ENCODE data around the gene AKR1D1. TPM values are rescaled to one million over a fixed set of nuclear protein-coding genes. Genes with fewer than 3 reads are reported as not detected.

AKR1D1 gene
- total and polyA plus RNA-seq, 2 donors (not counting 1 experiment from before 2014, with no cell fraction given): not detected

DNA sequence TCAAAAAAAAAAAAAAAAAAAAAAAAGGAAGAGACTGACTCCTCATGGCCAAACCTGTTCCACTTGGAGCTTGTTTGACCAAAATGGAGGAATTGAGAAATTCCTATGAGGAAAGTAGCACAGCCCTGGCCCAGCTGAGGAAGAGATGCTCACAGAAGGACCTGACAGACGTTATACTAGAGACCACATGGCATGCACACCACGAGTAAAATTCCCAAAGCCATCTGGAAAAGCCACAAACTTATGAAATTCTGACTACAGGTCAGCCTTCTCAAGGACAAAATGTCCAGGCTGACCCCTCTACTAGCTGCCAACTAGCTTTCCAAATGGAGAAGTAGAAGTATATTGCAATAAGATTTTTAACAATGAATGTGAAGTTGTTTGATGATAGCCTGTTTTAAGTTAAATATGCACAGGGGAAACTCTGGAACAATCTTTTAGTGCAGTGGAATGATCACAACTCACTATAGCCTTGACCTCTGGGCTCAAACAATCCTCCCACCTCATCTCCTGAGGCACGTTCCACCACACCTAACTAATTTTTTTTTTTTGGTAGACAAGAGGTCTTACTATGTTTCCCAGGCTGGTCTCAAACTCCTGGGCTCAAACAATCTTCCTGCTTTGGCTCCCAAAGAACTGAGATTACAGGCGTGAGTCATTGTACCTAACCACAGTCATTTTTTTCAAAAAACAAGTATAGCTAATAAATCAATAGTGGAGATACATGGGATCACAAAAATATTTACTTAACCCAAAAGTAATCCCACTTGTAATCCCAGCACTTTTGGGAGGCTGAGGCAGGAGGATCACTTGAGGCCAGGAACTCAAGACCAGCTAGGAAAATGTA lies 75.7 kb downstream of the AKR1D1 start:
- Histone ChIP-seq H3K27me3 (ENCODE audit: control insufficient read depth, insufficient read depth, low read length) (no peaks in the 10 kb centered on the region), H4K20me1 (ENCODE audit: control insufficient read depth, extremely low read depth, insufficient read depth, low read length) (no peaks in the 10 kb centered on the region), H3K36me3 (ENCODE audit: control insufficient read depth, insufficient read depth, low read length) (no peaks in the 10 kb centered on the region), H3K4me3 (replicated peaks in 1 of 4; ENCODE audit: control extremely low read depth in 1 of 4, insufficient read depth in 1 of 4, low read depth in 3 of 4, low read length in 4 of 4) (no peak overlapping the region), H3K9ac (ENCODE audit: insufficient read depth, low read length) (no peak overlapping the region), H3K4me1 (ENCODE audit: control insufficient read depth, extremely low read depth, insufficient read depth, low read length) (no peaks in the 10 kb centered on the region), H3K27ac (ENCODE audit: insufficient read depth, low read length) (no peak overlapping the region), H2AFZ (ENCODE audit: low read length) (no peak overlapping the region), H3K4me2 (ENCODE audit: extremely low read depth, insufficient read depth, low read length) (no peak overlapping the region), H3K79me2 (ENCODE audit: control insufficient read depth, insufficient read depth, low read length) (no peaks in the 10 kb centered on the region), H3K9me3 (ENCODE audit: control insufficient read depth, insufficient read depth, low read depth, low read length) (no peaks in the 10 kb centered on the region)
- DNase-seq (ENCODE audit: low read depth in 2 of 2): peak in 1 of 2 donors; percentile 1
- TF ChIP-seq EZH2 (IDR thresholded peaks at IDR 0.05; ENCODE audit: low read length, missing control alignments): no peak
- TF ChIP-seq, protein P1, sequence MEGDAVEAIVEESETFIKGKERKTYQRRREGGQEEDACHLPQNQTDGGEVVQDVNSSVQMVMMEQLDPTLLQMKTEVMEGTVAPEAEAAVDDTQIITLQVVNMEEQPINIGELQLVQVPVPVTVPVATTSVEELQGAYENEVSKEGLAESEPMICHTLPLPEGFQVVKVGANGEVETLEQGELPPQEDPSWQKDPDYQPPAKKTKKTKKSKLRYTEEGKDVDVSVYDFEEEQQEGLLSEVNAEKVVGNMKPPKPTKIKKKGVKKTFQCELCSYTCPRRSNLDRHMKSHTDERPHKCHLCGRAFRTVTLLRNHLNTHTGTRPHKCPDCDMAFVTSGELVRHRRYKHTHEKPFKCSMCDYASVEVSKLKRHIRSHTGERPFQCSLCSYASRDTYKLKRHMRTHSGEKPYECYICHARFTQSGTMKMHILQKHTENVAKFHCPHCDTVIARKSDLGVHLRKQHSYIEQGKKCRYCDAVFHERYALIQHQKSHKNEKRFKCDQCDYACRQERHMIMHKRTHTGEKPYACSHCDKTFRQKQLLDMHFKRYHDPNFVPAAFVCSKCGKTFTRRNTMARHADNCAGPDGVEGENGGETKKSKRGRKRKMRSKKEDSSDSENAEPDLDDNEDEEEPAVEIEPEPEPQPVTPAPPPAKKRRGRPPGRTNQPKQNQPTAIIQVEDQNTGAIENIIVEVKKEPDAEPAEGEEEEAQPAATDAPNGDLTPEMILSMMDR (conservative IDR thresholded peaks at IDR 0.05 in 1 of 2, IDR thresholded peaks at IDR 0.05 in 1 of 2; ENCODE audit: low read depth in 1 of 2, low read length in 2 of 2): no peak

- H3K79me2 ChIP-seq (ENCODE audit: control insufficient read depth, insufficient read depth, low read length): no peaks in the 10 kb centered on the region
- no peaks in the 10 kb centered on the region for H3K4me1 ChIP-seq (ENCODE audit: control insufficient read depth, extremely low read depth, insufficient read depth, low read length)
- no peaks in the 10 kb centered on the region for H3K9me3 ChIP-seq (ENCODE audit: control insufficient read depth, insufficient read depth, low read depth, low read length)
- no peaks in the 10 kb centered on the region for H3K27me3 ChIP-seq (ENCODE audit: control insufficient read depth, insufficient read depth, low read length)
- no peaks in the 10 kb centered on the region for H4K20me1 ChIP-seq (ENCODE audit: control insufficient read depth, extremely low read depth, insufficient read depth, low read length)
- no peak overlapping the region for H3K4me2 ChIP-seq (ENCODE audit: extremely low read depth, insufficient read depth, low read length)
- H3K36me3 ChIP-seq (ENCODE audit: control insufficient read depth, insufficient read depth, low read length): no peaks in the 10 kb centered on the region
- H3K9ac ChIP-seq (ENCODE audit: insufficient read depth, low read length): no peak overlapping the region
- DNase-seq (ENCODE audit: low read depth in 2 of 2): no peak
- H3K27ac ChIP-seq (ENCODE audit: insufficient read depth, low read length): no peak overlapping the region
- TF ChIP-seq, protein P1 (conservative IDR thresholded peaks at IDR 0.05 in 1 of 2, IDR thresholded peaks at IDR 0.05 in 1 of 2; ENCODE audit: low read depth in 1 of 2, low read length in 2 of 2): no peak
- TF ChIP-seq EZH2 (IDR thresholded peaks at IDR 0.05; ENCODE audit: low read length, missing control alignments): no peak
- no peak overlapping the region for H3K4me3 ChIP-seq (replicated peaks in 1 of 4; ENCODE audit: control extremely low read depth in 1 of 4, insufficient read depth in 1 of 4, low read depth in 3 of 4, low read length in 4 of 4)
- no peak overlapping the region for H2AFZ ChIP-seq (ENCODE audit: low read length)
Observed at GRCh38 chr7:138154661-138155060, 78.4 kb downstream of the AKR1D1 start.

- no peak overlapping the region for H3K4me3 ChIP-seq (replicated peaks in 1 of 4; ENCODE audit: control extremely low read depth in 1 of 4, insufficient read depth in 1 of 4, low read depth in 3 of 4, low read length in 4 of 4)
- H3K79me2 ChIP-seq (ENCODE audit: control insufficient read depth, insufficient read depth, low read length): no peaks in the 10 kb centered on the region
- H3K9me3 ChIP-seq (ENCODE audit: control insufficient read depth, insufficient read depth, low read depth, low read length): no peaks in the 10 kb centered on the region
- H3K9ac ChIP-seq (ENCODE audit: insufficient read depth, low read length): no peak overlapping the region
- TF ChIP-seq, protein P1 (conservative IDR thresholded peaks at IDR 0.05 in 1 of 2, IDR thresholded peaks at IDR 0.05 in 1 of 2; ENCODE audit: low read depth in 1 of 2, low read length in 2 of 2): no peak
- TF ChIP-seq EZH2 (IDR thresholded peaks at IDR 0.05; ENCODE audit: low read length, missing control alignments): no peak
- no peaks in the 10 kb centered on the region for H3K4me1 ChIP-seq (ENCODE audit: control insufficient read depth, extremely low read depth, insufficient read depth, low read length)
- H4K20me1 ChIP-seq (ENCODE audit: control insufficient read depth, extremely low read depth, insufficient read depth, low read length): no peaks in the 10 kb centered on the region
- H2AFZ ChIP-seq (ENCODE audit: low read length): no peak overlapping the region
- H3K4me2 ChIP-seq (ENCODE audit: extremely low read depth, insufficient read depth, low read length): no peak overlapping the region
- no peak overlapping the region for H3K27ac ChIP-seq (ENCODE audit: insufficient read depth, low read length)
- DNase-seq (ENCODE audit: low read depth in 2 of 2): no peak
- no peaks in the 10 kb centered on the region for H3K36me3 ChIP-seq (ENCODE audit: control insufficient read depth, insufficient read depth, low read length)
- H3K27me3 ChIP-seq (ENCODE audit: control insufficient read depth, insufficient read depth, low read length): no peaks in the 10 kb centered on the region
Observed at GRCh38 chr7:138157702-138158101, 81.4 kb downstream of the AKR1D1 start.
